Naive thymus-derived CD4-positive, alpha-beta T cell (primary cell): Measurements from ENCODE around the gene ROBO1. TPM values are rescaled to one million over a fixed set of nuclear protein-coding genes. Genes with fewer than 3 reads are reported as not detected.

Experiments used
- ATAC-seq: fragments of 150-1000 bp; cut with Tn5 transposase; 2 replicates; pipeline ENCODE4 v1.10.0; 2021; ENCODE audit warnings: mild to moderate bottlenecking, moderate library complexity
- CTCF ChIA-PET: fragments of 350-600 bp; sonication (Branson Sonifier 250); formaldehyde crosslinking; loops from one replicate; lab custom pipeline; 2021; ENCODE audit warnings: antibody characterized with exemption; lab: Charles Lee
- POLR2A ChIA-PET: fragments of 350-600 bp; sonication (Branson Sonifier 250); formaldehyde crosslinking; loops from one replicate; lab custom pipeline; 2021; ENCODE audit warnings: antibody characterized with exemption, inconsistent platforms; lab: Charles Lee
- DNase-seq, 9 donors: peaks; one replicate each; pipeline versions ENCODE4 v3.0.0 to v3.0.0-alpha.2; 2020 to 2022; ENCODE audit warnings: mixed read lengths in 1 of 9
- H3K27ac ChIP-seq: one replicate; pipeline ENCODE4 v1.7.0; 2013; ENCODE audit warnings: mild to moderate bottlenecking, low read depth, low read length, moderate library complexity
- H3K27me3 ChIP-seq, 2 donors: one replicate each; pipeline ENCODE4 v1.7.0; 2013; ENCODE audit warnings: low read length in 2 of 2, mild to moderate bottlenecking in 2 of 2, moderate library complexity in 2 of 2; ENCODE audit not compliant: control insufficient read depth in 2 of 2, insufficient read depth in 2 of 2
- H3K36me3 ChIP-seq, 3 experiments: 1 replicate in 2 of 3; 2 replicates in 1 of 3; pipeline ENCODE4 v1.7.0; 2013; ENCODE audit warnings: low read length in 3 of 3, mild to moderate bottlenecking in 3 of 3, moderate library complexity in 1 of 3; ENCODE audit not compliant: insufficient read depth in 3 of 3, control insufficient read depth in 2 of 3
- H3K4me1 ChIP-seq, 2 donors: one replicate each; pipeline ENCODE4 v1.7.0; 2013; ENCODE audit warnings: low read length in 2 of 2, mild to moderate bottlenecking in 2 of 2, moderate library complexity in 1 of 2; ENCODE audit not compliant: control insufficient read depth in 2 of 2, insufficient read depth in 2 of 2
- H3K4me3 ChIP-seq: 2 replicates; pipeline ENCODE4 v1.7.0; 2013; ENCODE audit warnings: mild to moderate bottlenecking, low read length
- H3K9me3 ChIP-seq, 3 experiments: 1 replicate in 2 of 3; 2 replicates in 1 of 3; pipeline ENCODE4 v1.7.0; 2013; ENCODE audit warnings: low read length in 3 of 3; ENCODE audit not compliant: control insufficient read depth in 2 of 3
- H3K27ac Mint-ChIP-seq, 9 donors: one replicate each; pipeline ENCODE4 v1.8.0; 2020 to 2022; ENCODE audit warnings: mixed read lengths in 9 of 9, mild to moderate bottlenecking in 8 of 9, moderate library complexity in 5 of 9, inconsistent platforms in 2 of 9
- H3K27me3 Mint-ChIP-seq, 5 donors: one replicate each; pipeline ENCODE4 v1.8.0; 2021 to 2022; ENCODE audit warnings: mixed read lengths in 5 of 5, mild to moderate bottlenecking in 1 of 5
- H3K36me3 Mint-ChIP-seq, 5 donors: one replicate each; pipeline ENCODE4 v1.8.0; 2020 to 2022; ENCODE audit warnings: mixed read lengths in 5 of 5, mild to moderate bottlenecking in 3 of 5, inconsistent platforms in 1 of 5
- H3K4me1 Mint-ChIP-seq, 7 donors: one replicate each; pipeline ENCODE4 v1.8.0; 2020 to 2022; ENCODE audit warnings: mixed read lengths in 7 of 7, mild to moderate bottlenecking in 3 of 7, inconsistent platforms in 1 of 7
- H3K4me3 Mint-ChIP-seq, 10 donors: one replicate each; pipeline ENCODE4 v1.8.0; 2020 to 2022; ENCODE audit warnings: mild to moderate bottlenecking in 10 of 10, mixed read lengths in 10 of 10, moderate library complexity in 6 of 10, inconsistent platforms in 2 of 10
- H3K9me3 Mint-ChIP-seq, 11 donors: one replicate each; pipeline ENCODE4 v1.8.0; 2020 to 2022; ENCODE audit warnings: mixed read lengths in 11 of 11, mild to moderate bottlenecking in 4 of 11, inconsistent platforms in 1 of 11, moderate library complexity in 1 of 11
- intact Hi-C, 2 donors: fragments of 100-400 bp; cut with micrococcal nuclease; formaldehyde crosslinking; loops; one replicate each; pipeline ENCODE4 v1.15.1; 2023
- polyA plus RNA-seq, 2 donors: library from polyadenylated mRNA; unstranded; fragments of 300-500 nt; fragmentation: Illumina TruSeq; gene quantifications; one replicate each; pipeline ENCODE4 v1.2.3, GENCODE V29; 2021
- total RNA-seq, 6 experiments: library from RNA in 5 of 6; stranded (reverse) in 5 of 6; gene quantifications; 1 replicate in 5 of 6; 2 replicates in 1 of 6; pipeline ENCODE4 v1.2.3 and lab custom pipeline; 2021 to 2026

ROBO1 gene
- total and polyA plus RNA-seq, 7 experiments from 2014 or later, result 0.08 to 0.59 (median 0.26) TPM; not detected in 2

GRCh38 chr3:78918361-78919020 is 849.3 kb downstream of the ROBO1 start:
- ChIA-PET POLR2A (no interaction called here), CTCF (no interaction called here)
- H3K27me3 Mint-ChIP-seq, result no peaks in the 10 kb centered on the region
- DNase-seq (no peak), ATAC-seq (no peak)
- no peak overlapping the region for H3K27ac Mint-ChIP-seq
- H3K4me3 Mint-ChIP-seq, result no peak overlapping the region
- Histone ChIP-seq H3K27ac (no peak overlapping the region), H3K9me3 (no peaks in the 10 kb centered on the region), H3K36me3 (no peaks in the 10 kb centered on the region), H3K4me1 (no peaks in the 10 kb centered on the region), H3K4me3 (no peak overlapping the region), H3K27me3 (no peaks in the 10 kb centered on the region)
- H3K36me3 Mint-ChIP-seq, result no peaks in the 10 kb centered on the region
- peaks cover 0 to 5% (median 0%) of the 10 kb centered on the region in 11 donors for H3K9me3 Mint-ChIP-seq
- H3K4me1 Mint-ChIP-seq, result no peaks in the 10 kb centered on the region
- intact Hi-C loops, result no loop called here

- no peak overlapping the region for H3K4me3 ChIP-seq
- DNase-seq (no peak), ATAC-seq (no peak)
- peaks cover 0 to 5% (median 0%) of the 10 kb centered on the region in 11 donors for H3K9me3 Mint-ChIP-seq
- no peaks in the 10 kb centered on the region for H3K27me3 Mint-ChIP-seq
- H3K27ac Mint-ChIP-seq, result no peak overlapping the region
- CTCF ChIA-PET, result no interaction called here
- H3K4me3 Mint-ChIP-seq, result no peak overlapping the region
- H3K36me3 ChIP-seq, result no peaks in the 10 kb centered on the region
- intact Hi-C loops, result no loop called here
- no peaks in the 10 kb centered on the region for H3K4me1 Mint-ChIP-seq
- H3K36me3 Mint-ChIP-seq, result no peaks in the 10 kb centered on the region
- H3K27me3 ChIP-seq, result no peaks in the 10 kb centered on the region
- no peaks in the 10 kb centered on the region for H3K9me3 ChIP-seq
- no peaks in the 10 kb centered on the region for H3K4me1 ChIP-seq
- POLR2A ChIA-PET, result no interaction called here
- no peak overlapping the region for H3K27ac ChIP-seq
Measured at GRCh38 chr3:78917536-78917935, 850.3 kb downstream of the ROBO1 start.

- Mint-ChIP-seq H3K27me3 (no peaks in the 10 kb centered on the region), H3K4me1 (no peaks in the 10 kb centered on the region), H3K4me3 (no peak overlapping the region), H3K9me3 (peaks cover 0 to 5% (median 0%) of the 10 kb centered on the region in 11 donors), H3K27ac (no peak overlapping the region), H3K36me3 (no peaks in the 10 kb centered on the region)
- no peak overlapping the region for H3K4me3 ChIP-seq
- no peaks in the 10 kb centered on the region for H3K9me3 ChIP-seq
- H3K27ac ChIP-seq, result no peak overlapping the region
- H3K4me1 ChIP-seq, result no peaks in the 10 kb centered on the region
- no peaks in the 10 kb centered on the region for H3K36me3 ChIP-seq
- intact Hi-C loops, result no loop called here
- DNase-seq (no peak), ATAC-seq (no peak)
- no peaks in the 10 kb centered on the region for H3K27me3 ChIP-seq
- ChIA-PET CTCF (no interaction called here), POLR2A (no interaction called here)
Measured at GRCh38 chr3:78913711-78914110, 854.1 kb downstream of the ROBO1 start.

- Mint-ChIP-seq H3K9me3 (peaks cover 0 to 5% (median 0%) of the 10 kb centered on the region in 11 donors), H3K27me3 (no peaks in the 10 kb centered on the region), H3K36me3 (no peaks in the 10 kb centered on the region), H3K27ac (no peak overlapping the region), H3K4me3 (no peak overlapping the region), H3K4me1 (no peaks in the 10 kb centered on the region)
- CTCF ChIA-PET, result no interaction called here
- POLR2A ChIA-PET, result no interaction called here
- Histone ChIP-seq H3K4me1 (no peaks in the 10 kb centered on the region), H3K36me3 (no peaks in the 10 kb centered on the region), H3K4me3 (no peak overlapping the region), H3K9me3 (no peaks in the 10 kb centered on the region), H3K27ac (no peak overlapping the region), H3K27me3 (no peaks in the 10 kb centered on the region)
- intact Hi-C loops, result no loop called here
- DNase-seq, result no peak
- no peak for ATAC-seq
Measured at GRCh38 chr3:78912687-78913086, 855.1 kb downstream of the ROBO1 start.

GRCh38 chr3:78912259-78912658 is 855.5 kb downstream of the ROBO1 start:
- intact Hi-C loops, result no loop called here
- Mint-ChIP-seq H3K4me1 (no peaks in the 10 kb centered on the region), H3K27ac (no peak overlapping the region)

GRCh38 chr3:78911394-78911793 is 856.4 kb downstream of the ROBO1 start:
- H3K36me3 ChIP-seq, result no peaks in the 10 kb centered on the region
- ATAC-seq, result no peak
- H3K9me3 Mint-ChIP-seq, result peaks cover 0 to 8% (median 0%) of the 10 kb centered on the region in 11 donors
- no peak overlapping the region for H3K4me3 Mint-ChIP-seq
- H3K27ac Mint-ChIP-seq, result no peak overlapping the region
- no peaks in the 10 kb centered on the region for H3K27me3 Mint-ChIP-seq
- no peaks in the 10 kb centered on the region for H3K9me3 ChIP-seq
- intact Hi-C loops, result no loop called here
- H3K27ac ChIP-seq, result no peak overlapping the region
- no peaks in the 10 kb centered on the region for H3K36me3 Mint-ChIP-seq
- no peak overlapping the region for H3K4me3 ChIP-seq
- no peaks in the 10 kb centered on the region for H3K4me1 Mint-ChIP-seq
- DNase-seq, result no peak
- ChIA-PET CTCF (no interaction called here), POLR2A (no interaction called here)
- H3K4me1 ChIP-seq, result no peaks in the 10 kb centered on the region
- no peaks in the 10 kb centered on the region for H3K27me3 ChIP-seq

More at GRCh38 chr3:78912259-78912658, 855.5 kb downstream of the ROBO1 start:
- H3K27me3 ChIP-seq, result no peaks in the 10 kb centered on the region
- H3K4me3 ChIP-seq, result no peak overlapping the region
- CTCF ChIA-PET, result no interaction called here
- Mint-ChIP-seq H3K36me3 (no peaks in the 10 kb centered on the region), H3K27me3 (no peaks in the 10 kb centered on the region), H3K9me3 (peaks cover 0 to 5% (median 0%) of the 10 kb centered on the region in 11 donors), H3K4me3 (no peak overlapping the region)
- no peaks in the 10 kb centered on the region for H3K9me3 ChIP-seq
- no peak for ATAC-seq
- H3K36me3 ChIP-seq, result no peaks in the 10 kb centered on the region
- no peaks in the 10 kb centered on the region for H3K4me1 ChIP-seq
- POLR2A ChIA-PET, result no interaction called here
- no peak for DNase-seq
- no peak overlapping the region for H3K27ac ChIP-seq

- no peaks in the 10 kb centered on the region for H3K27me3 Mint-ChIP-seq
- no peak overlapping the region for H3K4me3 ChIP-seq
- no peaks in the 10 kb centered on the region for H3K4me1 Mint-ChIP-seq
- ChIA-PET POLR2A (no interaction called here), CTCF (no interaction called here)
- H3K9me3 ChIP-seq, result no peaks in the 10 kb centered on the region
- no peak for DNase-seq
- ATAC-seq, result no peak
- no peak overlapping the region for H3K4me3 Mint-ChIP-seq
- no peaks in the 10 kb centered on the region for H3K36me3 Mint-ChIP-seq
- H3K27ac Mint-ChIP-seq, result no peak overlapping the region
- intact Hi-C loops, result no loop called here
- H3K27me3 ChIP-seq, result no peaks in the 10 kb centered on the region
- H3K9me3 Mint-ChIP-seq, result peaks cover 0 to 11% (median 0%) of the 10 kb centered on the region in 11 donors
- H3K36me3 ChIP-seq, result no peaks in the 10 kb centered on the region
- no peak overlapping the region for H3K27ac ChIP-seq
- H3K4me1 ChIP-seq, result no peaks in the 10 kb centered on the region
Measured at GRCh38 chr3:78908236-78908635, 859.6 kb downstream of the ROBO1 start.
